ENCODE results near the gene SEL1L2.

SEL1L2 gene

GRCh38 chr20:13857961-13858360 lies 132.5 kb downstream of the SEL1L2 start (continued):
- TF ChIP-seq ZNF138 (tag by site-specific recombination; IDR thresholded peaks at IDR 0.05; ENCODE audit: borderline replicate concordance) (no peak), OSR2 (tag by site-specific recombination; IDR thresholded peaks at IDR 0.05) (no peak), ZNF610 (tag by site-specific recombination; IDR thresholded peaks at IDR 0.05; ENCODE audit: borderline replicate concordance) (no peak), ZNF654 (tag by site-specific recombination; IDR thresholded peaks at IDR 0.05; ENCODE audit: low read depth) (no peak), ZNF214 (tag by site-specific recombination; IDR thresholded peaks at IDR 0.05; ENCODE audit: borderline replicate concordance) (no peak), ZNF404 (tag by site-specific recombination; IDR thresholded peaks at IDR 0.05) (no peak)

- no peak overlapping the region for H3K27ac ChIP-seq (ENCODE audit: extremely low read depth, low read depth, low read length)
- no peak overlapping the region for H3K4me3 ChIP-seq (ENCODE audit: low read depth, low read length)
- no peak for TF ChIP-seq ZNF37A (tag by site-specific recombination; IDR thresholded peaks at IDR 0.05)
- TF ChIP-seq HIC1 (tag by site-specific recombination; IDR thresholded peaks at IDR 0.05) = no peak
- no peak for TF ChIP-seq ZNF433 (tag by site-specific recombination; IDR thresholded peaks at IDR 0.05; ENCODE audit: low read depth)
- no peak for TF ChIP-seq ZNF341 (tag by site-specific recombination; IDR thresholded peaks at IDR 0.05; ENCODE audit: low read depth)
- TF ChIP-seq ZNF571 (tag by site-specific recombination; IDR thresholded peaks at IDR 0.05) = no peak
- TF ChIP-seq ZNF311 (tag by site-specific recombination; IDR thresholded peaks at IDR 0.05; ENCODE audit: borderline replicate concordance) = no peak
- no peak for TF ChIP-seq ZBTB10 (tag by site-specific recombination; IDR thresholded peaks at IDR 0.05)
- TF ChIP-seq ZNF645 (tag by site-specific recombination; IDR thresholded peaks at IDR 0.05) = no peak
- TF ChIP-seq ZBTB11 (tag by site-specific recombination; conservative IDR thresholded peaks at IDR 0.05; ENCODE audit: low read depth) = no peak
- no peak for TF ChIP-seq ZNF555 (tag by site-specific recombination; conservative IDR thresholded peaks at IDR 0.05)
- no peak for TF ChIP-seq GFI1B (tag by site-specific recombination; IDR thresholded peaks at IDR 0.05)
- no peak for TF ChIP-seq SCRT1 (tag by site-specific recombination; IDR thresholded peaks at IDR 0.05; ENCODE audit: borderline replicate concordance)
- CTCF ChIA-PET = interaction anchor here (0.6 to 1.2 kb wide), 2 partner anchors 138 to 1745 kb away, joined by 4 to 6 read pairs; partner anchors contain the start of gene MACROD2
- POLR2A ChIA-PET = interaction anchor here (0.6 kb wide), 1 partner anchor 144 kb away, joined by 3 read pairs; no protein-coding TSS in a partner anchor
- H3K9me3 ChIP-seq (ENCODE audit: control insufficient read depth, insufficient read depth, low read depth, low read length) = no peaks in the 10 kb centered on the region
- H3K36me3 ChIP-seq (ENCODE audit: control insufficient read depth in 2 of 2, insufficient read depth in 1 of 2, low read length in 2 of 2) = no peaks in the 10 kb centered on the region
- no peaks in the 10 kb centered on the region for H3K4me1 ChIP-seq (ENCODE audit: control insufficient read depth, insufficient read depth, low read length)
Measured at GRCh38 chr20:13857304-13857703, 133.1 kb downstream of the SEL1L2 start.
